Breast epithelium (tissue), 4 donors: Measurements from ENCODE around the gene UBP1. TPM values are rescaled to one million over a fixed set of nuclear protein-coding genes. Genes with fewer than 3 reads are reported as not detected.

Source experiments
- DNase-seq, 2 donors: peaks; one replicate each; pipeline ENCODE4 v3.0.0-alpha.2; 2019; ENCODE audit warnings: low spot score in 2 of 2
- H3K27ac ChIP-seq, 2 donors: fragments of 200-600 bp; sonication (generic) in 1 of 2; one replicate each; pipeline ENCODE4 v1.5.1; 2016 to 2019; ENCODE audit warnings: mild to moderate bottlenecking in 1 of 2
- H3K27me3 ChIP-seq, 2 donors: fragments of 200-600 bp; sonication (generic) in 1 of 2; one replicate each; pipeline versions ENCODE4 v1.5.1 to v1.6.0; 2017 to 2019; ENCODE audit warnings: control low read depth in 1 of 2, mild to moderate bottlenecking in 1 of 2
- H3K36me3 ChIP-seq: fragments of 200-600 bp; one replicate; pipeline ENCODE4 v1.5.1; 2019
- H3K4me1 ChIP-seq, 2 donors: fragments of 200-600 bp; sonication (generic); one replicate each; pipeline ENCODE4 v1.5.1; 2016 to 2019; ENCODE audit warnings: control low read depth in 1 of 2
- H3K4me3 ChIP-seq, 3 donors: fragments of 200-600 bp; sonication (generic); 1 replicate in 2 of 3; 2 replicates in 1 of 3; pipeline ENCODE4 v1.5.1; 2016 to 2019; ENCODE audit warnings: mild to moderate bottlenecking in 3 of 3, moderate library complexity in 2 of 3
- H3K9me3 ChIP-seq, 2 donors: fragments of 200-600 bp; sonication (generic) in 1 of 2; one replicate each; pipeline ENCODE4 v1.5.1; 2016 to 2019; ENCODE audit warnings: control low read depth in 1 of 2
- POLR2A ChIP-seq: fragments of 450-650 bp; IDR thresholded peaks from one replicate; pipeline ENCODE4 v1.6.1; 2016; ENCODE audit warnings: antibody characterized with exemption, mild to moderate bottlenecking, moderate library complexity
- POLR2AphosphoS5 ChIP-seq, 3 donors: sonication (generic); formaldehyde crosslinking; IDR thresholded peaks; one replicate each; pipeline ENCODE4 v1.6.1; 2017; ENCODE audit warnings: antibody characterized with exemption in 3 of 3
- intact Hi-C: fragments of 100-400 bp; cut with DNase I; formaldehyde crosslinking; loops from one replicate; pipeline ENCODE4 v1.15.1; 2023; ENCODE audit warnings: low total_unique reads
- total RNA-seq, 3 donors: library from RNA; depleted of rRNA; stranded (reverse); fragments of >200 nt; gene quantifications; one replicate each; pipeline ENCODE4 v1.1.0, GENCODE V29; 2016
- TF ChIP-seq, protein P1 (sequence below), 3 donors: fragments of 450-650 bp; IDR thresholded peaks; one replicate each; pipeline ENCODE4 v1.5.1; 2016 to 2017; ENCODE audit warnings: antibody characterized with exemption in 3 of 3, mild to moderate bottlenecking in 3 of 3, moderate library complexity in 3 of 3

UBP1 gene
- total RNA-seq, 3 donors from 2014 or later, result 55.2 to 73.8 (median 69.5) TPM

DNA sequence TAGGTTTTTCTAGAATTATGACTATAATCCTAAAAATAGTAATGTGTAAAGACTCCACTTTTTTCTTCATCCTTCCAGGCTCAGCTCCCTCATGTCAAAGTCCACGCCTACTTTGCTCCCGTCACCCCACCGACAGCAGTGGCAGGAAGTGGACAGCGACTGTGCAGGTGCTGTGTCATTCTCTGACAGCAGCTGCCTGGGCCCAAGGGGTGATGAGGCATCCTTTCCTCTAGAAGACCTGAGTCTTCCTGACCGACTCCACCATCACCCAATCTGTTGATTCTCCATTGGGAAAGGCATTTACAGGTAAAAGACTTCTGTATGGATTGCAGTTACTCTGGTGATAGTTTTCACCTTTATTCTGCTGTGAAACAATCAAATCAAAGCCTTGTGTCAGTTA is 54.8 kb downstream of the UBP1 start:
- intact Hi-C loops, result no loop called here
- DNase-seq, result no peak
- Histone ChIP-seq H3K27ac (no peak overlapping the region), H3K9me3 (no peaks in the 10 kb centered on the region), H3K27me3 (no peaks in the 10 kb centered on the region), H3K36me3 (no peaks in the 10 kb centered on the region), H3K4me3 (no peak overlapping the region), H3K4me1 (no peaks in the 10 kb centered on the region)
- TF ChIP-seq POLR2A (no peak), POLR2AphosphoS5 (IDR thresholded peaks at IDR 0.05) (no peak)
- TF ChIP-seq, protein P1, sequence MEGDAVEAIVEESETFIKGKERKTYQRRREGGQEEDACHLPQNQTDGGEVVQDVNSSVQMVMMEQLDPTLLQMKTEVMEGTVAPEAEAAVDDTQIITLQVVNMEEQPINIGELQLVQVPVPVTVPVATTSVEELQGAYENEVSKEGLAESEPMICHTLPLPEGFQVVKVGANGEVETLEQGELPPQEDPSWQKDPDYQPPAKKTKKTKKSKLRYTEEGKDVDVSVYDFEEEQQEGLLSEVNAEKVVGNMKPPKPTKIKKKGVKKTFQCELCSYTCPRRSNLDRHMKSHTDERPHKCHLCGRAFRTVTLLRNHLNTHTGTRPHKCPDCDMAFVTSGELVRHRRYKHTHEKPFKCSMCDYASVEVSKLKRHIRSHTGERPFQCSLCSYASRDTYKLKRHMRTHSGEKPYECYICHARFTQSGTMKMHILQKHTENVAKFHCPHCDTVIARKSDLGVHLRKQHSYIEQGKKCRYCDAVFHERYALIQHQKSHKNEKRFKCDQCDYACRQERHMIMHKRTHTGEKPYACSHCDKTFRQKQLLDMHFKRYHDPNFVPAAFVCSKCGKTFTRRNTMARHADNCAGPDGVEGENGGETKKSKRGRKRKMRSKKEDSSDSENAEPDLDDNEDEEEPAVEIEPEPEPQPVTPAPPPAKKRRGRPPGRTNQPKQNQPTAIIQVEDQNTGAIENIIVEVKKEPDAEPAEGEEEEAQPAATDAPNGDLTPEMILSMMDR (IDR thresholded peaks at IDR 0.05), result no peak

DNA sequence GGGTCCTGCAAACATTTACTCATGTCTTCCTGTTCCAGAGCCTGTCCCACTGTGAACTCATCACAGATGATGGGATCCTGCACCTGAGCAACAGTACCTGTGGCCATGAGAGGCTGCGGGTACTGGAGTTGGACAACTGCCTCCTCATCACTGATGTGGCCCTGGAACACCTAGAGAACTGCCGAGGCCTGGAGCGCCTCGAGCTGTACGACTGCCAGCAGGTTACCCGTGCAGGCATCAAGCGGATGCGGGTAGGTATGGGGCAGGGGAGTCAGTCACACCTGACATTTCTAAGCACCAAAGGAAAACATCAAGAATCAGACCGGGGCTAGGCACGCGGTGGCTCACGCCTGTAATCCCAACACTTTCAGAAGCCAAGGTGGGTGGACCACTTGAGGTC is 56.3 kb downstream of the UBP1 start:
- H3K27me3 ChIP-seq, result no peaks in the 10 kb centered on the region
- no peak for DNase-seq
- intact Hi-C loops, result no loop called here
- H3K4me3 ChIP-seq, result no peak overlapping the region
- TF ChIP-seq, protein P1 (IDR thresholded peaks at IDR 0.05), result no peak
- no peak for TF ChIP-seq POLR2A
- no peak for TF ChIP-seq POLR2AphosphoS5 (IDR thresholded peaks at IDR 0.05)
- no peaks in the 10 kb centered on the region for H3K9me3 ChIP-seq
- H3K27ac ChIP-seq, result no peak overlapping the region
- no peaks in the 10 kb centered on the region for H3K4me1 ChIP-seq
- H3K36me3 ChIP-seq, result no peaks in the 10 kb centered on the region

DNA sequence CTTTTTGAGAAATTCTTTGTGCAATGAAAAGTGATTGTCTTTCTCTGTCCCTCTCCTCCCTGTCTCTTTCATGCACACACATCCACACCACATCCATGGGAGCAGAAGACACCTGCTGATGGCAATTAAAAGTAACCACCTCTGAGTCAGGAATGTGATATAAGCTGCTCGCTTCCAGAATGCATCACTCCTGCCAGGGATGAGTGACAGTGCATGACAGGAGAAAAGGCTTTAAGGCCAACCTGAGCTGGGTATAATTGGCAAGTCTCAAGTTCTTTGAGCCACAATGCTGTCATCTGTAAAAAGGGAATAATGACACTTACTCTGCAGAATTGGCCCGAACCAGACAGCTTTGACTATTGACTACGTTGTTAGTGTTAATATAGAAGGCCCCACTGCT is 59.6 kb downstream of the UBP1 start:
- Histone ChIP-seq H3K4me1 (no peaks in the 10 kb centered on the region), H3K36me3 (no peaks in the 10 kb centered on the region), H3K27ac (no peak overlapping the region), H3K9me3 (no peaks in the 10 kb centered on the region), H3K4me3 (no peak overlapping the region), H3K27me3 (no peaks in the 10 kb centered on the region)
- intact Hi-C loops, result no loop called here
- no peak for TF ChIP-seq POLR2A
- TF ChIP-seq POLR2AphosphoS5 (IDR thresholded peaks at IDR 0.05), result no peak
- TF ChIP-seq, protein P1 (IDR thresholded peaks at IDR 0.05), result no peak
- DNase-seq, result no peak

DNA sequence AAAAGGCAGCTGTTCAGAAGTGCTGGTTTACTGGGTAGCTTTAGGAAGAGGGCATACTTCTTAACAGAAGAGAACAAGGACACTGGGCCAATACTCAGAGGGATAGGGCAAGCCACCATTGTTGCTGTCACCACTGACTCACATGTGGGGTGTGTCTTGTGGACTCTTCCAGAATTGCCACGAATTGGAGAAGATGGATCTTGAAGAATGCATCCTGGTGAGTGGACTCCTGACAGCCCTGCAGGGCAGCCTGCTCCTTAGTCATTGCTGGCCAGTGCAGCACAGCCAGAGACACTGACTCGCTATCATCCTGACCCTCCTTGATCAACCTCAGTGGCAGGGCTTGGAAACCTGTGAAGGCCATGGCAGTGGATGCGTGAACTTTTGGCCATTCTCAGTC is 62.3 kb downstream of the UBP1 start:
- Histone ChIP-seq H3K36me3 (no peaks in the 10 kb centered on the region), H3K4me1 (no peaks in the 10 kb centered on the region), H3K27ac (no peak overlapping the region), H3K4me3 (no peak overlapping the region), H3K27me3 (no peaks in the 10 kb centered on the region), H3K9me3 (no peaks in the 10 kb centered on the region)
- TF ChIP-seq POLR2A (no peak), POLR2AphosphoS5 (IDR thresholded peaks at IDR 0.05) (no peak)
- TF ChIP-seq, protein P1 (IDR thresholded peaks at IDR 0.05), result no peak
- DNase-seq, result no peak
- intact Hi-C loops, result no loop called here

DNA sequence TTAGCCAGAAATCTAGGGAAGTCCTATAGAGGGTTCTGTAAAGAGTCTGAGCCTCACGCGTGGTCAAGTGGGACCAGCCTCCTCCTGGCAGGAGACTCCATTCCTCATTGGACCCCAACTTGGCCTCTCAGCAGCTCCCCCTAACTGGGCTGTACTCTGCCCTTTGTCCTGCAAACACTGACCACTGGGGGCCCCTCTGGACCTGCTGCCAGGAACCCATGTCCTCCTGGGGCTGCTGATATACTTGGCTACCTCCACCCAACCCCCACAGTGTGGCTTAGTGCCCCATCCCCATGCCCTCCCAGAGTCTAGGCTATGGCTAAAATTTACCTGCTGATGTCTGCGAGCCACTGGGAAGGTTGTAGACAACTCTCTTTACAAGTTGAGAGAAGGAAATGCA is 62.7 kb downstream of the UBP1 start:
- Histone ChIP-seq H3K9me3 (no peaks in the 10 kb centered on the region), H3K27me3 (no peaks in the 10 kb centered on the region), H3K27ac (no peak overlapping the region), H3K36me3 (no peaks in the 10 kb centered on the region), H3K4me3 (no peak overlapping the region), H3K4me1 (no peaks in the 10 kb centered on the region)
- no peak for DNase-seq
- intact Hi-C loops, result no loop called here
- TF ChIP-seq, protein P1 (IDR thresholded peaks at IDR 0.05), result no peak
- TF ChIP-seq POLR2AphosphoS5 (IDR thresholded peaks at IDR 0.05) (no peak), POLR2A (no peak)
